HG03108 (cell line): ENCODE results near the gene SCN8A.
"Not testable (repeated sequence)": the region's sequence is repeated elsewhere in the genome, so short reads cannot be mapped to it uniquely, and the experiment has no call there.

ENCODE experiments used
- ATAC-seq: cut with Tn5 transposase; IDR thresholded peaks from one replicate; pipeline ENCODE4 v1.9.1; 2021; ENCODE audit warnings: moderate library complexity; ENCODE audit not compliant: unreplicated experiment

Gene SCN8A

DNA sequence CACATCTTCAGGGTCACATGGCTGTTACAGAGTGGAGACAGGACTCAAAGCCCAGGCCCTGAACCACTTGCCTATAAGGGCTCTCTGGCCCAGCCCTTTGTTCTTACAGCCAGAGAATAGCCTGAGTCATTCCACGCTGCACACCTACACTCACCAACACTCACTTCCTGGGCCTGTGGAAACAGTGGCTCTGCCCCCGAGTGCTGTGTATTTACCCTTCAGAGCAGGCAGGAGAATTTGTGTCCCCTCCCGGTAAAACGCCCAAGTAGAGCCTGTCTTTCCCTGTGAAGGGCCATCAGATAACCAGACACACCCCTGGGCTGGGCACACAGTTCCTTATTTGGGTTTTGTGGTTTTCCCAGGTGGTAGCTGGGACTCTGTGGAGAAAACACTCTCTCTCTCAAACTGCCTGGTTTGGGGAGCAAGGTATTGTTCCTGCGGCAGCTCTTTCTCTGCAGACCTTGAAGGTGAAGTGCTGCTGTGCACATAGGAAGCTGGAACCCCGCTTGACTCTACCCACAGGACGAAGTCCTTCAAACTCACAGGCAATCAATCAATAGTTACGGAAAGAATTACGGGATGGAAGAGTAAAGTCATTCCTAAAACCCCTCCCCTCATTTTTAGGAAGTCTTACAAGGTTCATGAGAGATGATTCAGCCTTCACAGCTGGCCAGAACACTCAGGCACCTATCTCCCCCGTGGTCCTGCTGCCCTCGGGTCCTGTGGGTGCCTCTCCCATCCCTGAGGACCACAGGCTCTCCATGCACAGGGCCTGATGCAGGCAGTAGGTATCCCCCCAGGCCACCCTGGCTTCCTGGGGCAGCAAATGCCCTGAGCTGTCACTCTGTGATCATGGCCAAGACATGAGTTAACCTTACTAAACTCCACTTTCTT, 237.1 kb downstream of the SCN8A start:
- no peak for ATAC-seq

DNA sequence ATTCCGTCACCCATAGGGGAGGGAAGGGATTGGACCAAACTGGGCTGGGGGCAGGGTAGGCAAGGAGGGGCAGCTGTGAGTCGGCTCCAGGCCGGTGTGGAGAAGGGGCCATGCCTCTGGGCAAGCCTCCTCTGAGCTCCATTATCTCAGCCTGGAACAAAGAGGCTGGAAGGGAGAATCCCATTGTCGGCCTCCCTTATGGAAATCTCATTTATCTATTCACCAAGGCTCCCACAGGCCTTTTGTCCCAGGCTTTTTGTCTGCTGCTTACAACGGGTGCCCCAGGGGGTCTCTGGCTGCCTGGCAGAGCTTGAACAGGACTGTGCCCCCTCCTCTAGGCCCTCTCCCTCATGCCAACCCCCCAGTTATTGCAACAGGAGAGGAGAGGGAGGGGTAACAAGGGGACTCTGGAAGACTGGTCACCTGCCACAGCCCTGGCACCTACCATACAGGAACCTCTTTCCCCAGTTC, 238.0 kb downstream of the SCN8A start:
- ATAC-seq: no peak

DNA sequence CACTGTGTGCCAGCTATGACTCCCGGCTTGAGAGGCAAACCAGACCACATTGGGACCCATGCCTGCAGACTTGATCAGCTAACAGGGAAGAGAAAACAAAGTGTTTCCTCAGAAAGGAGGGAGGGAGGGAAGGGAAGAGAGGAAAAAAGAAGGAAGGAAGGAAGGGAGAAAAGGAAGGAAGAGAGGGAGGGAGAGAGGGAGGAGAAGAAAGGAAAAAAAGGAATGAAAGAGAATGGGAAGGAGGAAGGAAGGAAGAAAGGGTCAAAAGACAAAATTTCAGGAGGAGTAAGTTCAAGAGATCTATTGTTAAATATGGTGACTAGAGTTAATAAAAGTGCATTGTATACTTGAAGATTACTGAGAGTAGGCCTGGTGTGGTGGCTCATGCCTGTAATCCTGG, 238.6 kb downstream of the SCN8A start:
- ATAC-seq: no peak

DNA sequence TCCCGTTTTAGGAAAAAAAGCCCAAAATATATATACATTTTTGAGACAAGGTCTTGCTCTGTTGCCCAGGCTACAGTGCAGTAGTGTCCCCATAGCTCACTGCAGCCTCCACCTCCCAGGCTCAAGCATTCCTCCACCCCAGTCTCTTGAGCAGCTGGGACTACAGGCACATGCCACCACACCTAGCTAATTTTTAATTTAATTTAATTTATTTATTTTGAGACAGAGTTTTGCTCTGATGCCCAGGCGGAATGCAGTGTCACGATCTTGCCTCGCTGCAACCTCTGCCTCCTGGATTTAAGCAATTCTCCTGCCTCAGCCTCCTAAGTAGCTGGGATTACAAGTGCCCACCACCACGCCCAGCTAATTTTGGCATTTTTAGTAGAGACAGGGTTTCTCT, 240.8 kb downstream of the SCN8A start:
- ATAC-seq: not testable (repeated sequence)

DNA sequence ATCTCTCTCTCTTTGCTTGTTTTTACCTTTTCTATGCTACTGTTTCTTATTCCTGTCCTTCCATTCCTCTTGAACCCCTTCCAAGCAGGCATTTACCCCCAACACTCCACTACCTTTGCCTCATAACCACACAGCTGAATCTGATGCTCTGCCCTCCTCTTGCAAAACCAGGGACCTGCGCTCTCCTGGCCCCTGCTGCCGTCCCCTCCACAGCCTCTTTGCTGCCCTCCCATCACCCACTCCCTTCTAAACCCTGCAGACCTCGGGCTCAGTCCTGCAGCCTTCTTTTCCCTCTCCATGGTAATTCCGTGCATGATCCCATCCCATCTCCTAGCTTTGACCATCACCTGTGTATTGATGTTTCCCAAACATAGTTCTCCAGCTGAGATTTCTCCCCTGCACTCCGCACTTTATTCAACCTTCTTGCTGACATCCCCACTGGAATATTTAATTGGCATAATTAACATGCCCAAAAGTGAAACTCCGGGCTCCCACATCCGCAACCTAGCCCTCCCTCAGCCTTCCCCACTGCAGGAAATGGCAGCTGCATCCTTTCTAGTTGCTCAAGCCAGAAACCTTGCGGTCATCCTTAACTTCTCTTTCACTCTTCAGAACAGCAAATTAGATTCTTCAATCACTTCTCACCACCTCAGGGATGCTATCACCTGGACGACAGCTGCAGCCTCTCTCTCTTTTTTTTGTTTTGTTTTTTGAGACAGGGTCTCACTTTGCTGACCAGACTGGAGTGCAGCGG, 241.5 kb downstream of the SCN8A start:
- no peak for ATAC-seq

DNA sequence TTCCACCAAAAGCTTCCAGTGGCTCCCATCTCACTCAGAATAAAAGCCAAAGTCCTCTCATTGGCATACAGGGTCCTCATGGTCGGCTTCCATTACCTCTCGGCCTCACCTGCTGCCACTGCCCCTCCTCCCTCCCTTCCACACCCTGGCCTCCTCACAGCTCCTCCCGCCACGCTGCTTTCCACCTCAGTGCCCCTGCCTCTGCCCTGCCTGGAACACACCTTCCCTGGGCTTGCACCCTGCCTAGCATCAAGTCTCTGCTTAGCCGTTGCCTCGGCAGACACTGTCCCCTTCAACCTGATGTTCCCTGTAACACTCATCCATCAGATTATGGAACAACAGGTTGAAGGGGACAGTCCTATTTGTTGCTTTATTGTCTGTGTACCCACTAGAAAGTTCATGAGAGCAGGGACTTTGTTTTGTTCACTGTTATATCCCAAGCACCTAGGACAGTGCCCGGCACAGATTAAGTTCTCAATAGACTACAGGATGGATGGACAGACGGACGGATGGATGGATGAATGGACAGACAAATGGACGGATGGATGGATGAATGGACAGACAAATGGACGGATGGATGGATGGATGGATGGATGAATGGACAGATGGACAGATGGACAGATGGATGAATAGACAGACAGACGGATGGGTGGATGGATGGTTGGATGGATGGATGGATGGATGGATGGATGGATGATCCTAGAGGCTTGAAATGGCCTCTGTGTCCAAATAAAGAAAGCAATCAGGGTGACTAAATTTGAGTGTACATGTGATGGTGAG, 242.6 kb downstream of the SCN8A start:
- ATAC-seq: no peak

DNA sequence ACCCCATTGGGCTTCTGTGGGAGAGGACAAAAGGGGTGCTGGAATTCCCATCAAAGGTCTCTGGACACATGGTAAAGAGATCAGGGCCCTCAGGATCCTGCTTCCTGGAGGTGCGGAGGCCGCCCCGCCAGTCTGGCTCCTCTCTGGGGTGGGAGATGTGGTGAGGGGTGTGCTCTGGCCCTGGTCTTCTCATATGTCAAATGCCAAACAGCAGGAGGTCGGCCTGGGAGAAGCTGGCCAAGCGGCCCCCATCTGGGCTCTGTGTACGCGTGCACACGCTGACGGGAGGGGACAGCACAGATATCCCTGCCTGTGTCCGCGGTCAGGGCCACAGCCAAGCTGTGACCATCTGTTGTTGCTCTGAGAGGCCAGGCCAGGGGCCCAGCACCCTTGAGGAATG, 243.4 kb downstream of the SCN8A start:
- no peak for ATAC-seq

DNA sequence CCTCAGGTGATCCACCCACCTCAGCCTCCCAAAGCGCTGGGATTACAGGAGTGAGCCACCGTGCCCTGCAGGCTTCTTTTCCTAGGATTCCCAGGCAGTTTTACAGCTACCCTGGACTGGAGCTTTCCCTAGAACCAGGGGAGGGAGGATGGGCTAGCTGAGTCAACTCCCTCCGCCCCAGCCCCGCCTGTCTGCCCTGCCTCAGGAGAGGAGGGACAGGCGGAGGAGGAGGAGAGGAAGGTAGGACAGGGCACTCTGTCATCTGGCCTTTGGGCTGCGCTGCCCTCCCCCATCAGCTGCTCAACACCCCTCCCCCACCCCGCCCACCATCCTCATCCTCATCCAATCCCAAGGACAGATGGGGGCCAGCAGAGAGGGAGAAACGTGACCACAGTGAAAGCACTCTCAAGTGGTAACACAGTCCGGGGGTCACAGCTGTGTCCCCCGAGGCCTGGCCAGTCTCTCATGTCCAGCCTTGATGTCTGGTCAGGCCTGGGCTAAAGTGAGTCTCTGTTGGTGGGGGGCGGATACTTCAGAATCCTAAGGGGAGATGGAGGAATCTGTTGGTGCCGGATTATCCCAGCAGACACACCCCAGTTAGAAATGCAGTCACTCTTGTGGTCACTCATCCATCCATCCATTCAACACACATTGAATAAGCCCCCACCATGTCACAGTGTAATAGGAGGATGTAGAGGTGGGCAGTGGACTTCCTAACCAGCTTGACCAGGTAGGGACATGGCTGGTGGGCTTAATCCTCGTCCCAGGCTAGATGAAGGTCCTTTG, 245.2 kb downstream of the SCN8A start:
- ATAC-seq: no peak

DNA sequence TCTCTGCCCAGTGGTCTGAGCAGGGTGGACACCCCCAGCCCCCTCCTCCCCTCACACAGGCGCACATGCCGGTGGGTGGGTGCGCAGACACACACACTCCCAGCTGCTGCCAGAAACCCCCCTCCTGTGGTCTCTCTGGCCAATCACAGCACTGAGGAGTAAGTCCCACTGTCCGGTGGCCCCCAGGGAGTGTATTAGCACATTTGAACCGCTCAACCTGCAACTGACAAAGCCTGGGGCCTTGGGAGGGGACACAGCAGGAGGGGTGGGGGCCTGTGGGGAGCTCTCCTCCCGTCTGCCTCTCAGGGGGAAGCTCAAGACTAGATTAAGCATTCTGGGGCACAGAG, 245.8 kb downstream of the SCN8A start:
- no peak for ATAC-seq

DNA sequence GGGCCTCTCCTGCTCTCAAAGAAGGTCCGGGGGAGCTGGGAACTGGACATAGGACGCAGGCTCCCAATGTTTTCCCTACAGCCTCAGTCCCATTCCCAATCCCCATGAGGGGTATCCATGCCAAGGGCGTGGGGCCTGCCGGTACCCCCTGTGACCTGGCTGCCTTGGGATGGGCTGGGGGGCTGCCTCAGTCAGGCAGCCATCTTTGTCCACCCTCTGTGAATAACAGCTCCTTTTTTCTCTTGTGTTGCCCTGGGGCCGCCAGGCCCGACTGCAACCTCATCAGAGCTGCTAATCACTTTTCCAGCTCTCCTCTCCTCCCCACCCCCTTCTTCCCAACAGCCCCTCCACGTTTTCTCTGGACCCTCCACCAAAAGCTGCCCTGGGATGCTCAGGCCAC, 246.3 kb downstream of the SCN8A start:
- no peak for ATAC-seq

DNA sequence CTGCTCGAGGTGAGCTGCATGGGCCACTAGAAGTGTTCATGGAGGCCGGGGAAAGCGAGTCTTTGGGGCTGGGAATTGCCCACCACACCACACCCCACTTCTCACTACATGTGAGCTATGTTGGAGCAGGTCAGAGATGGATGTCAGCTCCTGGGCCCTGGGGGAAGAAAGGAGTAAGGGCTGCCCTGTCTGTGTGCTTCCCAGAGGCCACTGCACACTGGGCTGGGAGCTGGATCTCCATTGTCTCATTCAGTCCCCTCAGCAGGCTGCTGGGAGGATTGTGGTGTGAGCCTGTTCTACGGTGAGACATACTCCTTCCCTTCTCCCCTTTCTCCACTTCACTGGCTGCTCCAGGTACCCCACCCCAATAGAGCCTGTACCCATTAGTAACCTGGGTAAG, 247.0 kb downstream of the SCN8A start:
- no peak for ATAC-seq

DNA sequence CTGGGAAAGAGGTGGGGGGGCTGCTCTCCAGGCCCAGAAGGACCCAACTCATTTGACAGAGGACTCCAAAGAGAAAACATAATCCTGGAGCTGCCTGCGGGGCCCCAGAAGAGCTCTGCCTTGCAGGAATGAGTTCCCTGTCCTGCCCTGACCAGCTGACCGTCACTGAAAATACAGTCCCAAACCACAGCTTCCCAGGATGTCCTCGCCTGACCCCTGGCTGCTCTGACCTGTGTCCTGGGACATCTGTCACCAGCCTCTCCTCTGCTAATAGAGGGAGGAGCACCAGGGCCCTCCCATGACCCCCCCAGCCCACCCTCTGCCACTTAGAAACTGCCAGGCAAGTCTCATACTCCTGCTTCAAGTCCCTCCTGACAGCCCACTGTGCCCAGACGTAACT, 247.7 kb downstream of the SCN8A start:
- no peak for ATAC-seq

DNA sequence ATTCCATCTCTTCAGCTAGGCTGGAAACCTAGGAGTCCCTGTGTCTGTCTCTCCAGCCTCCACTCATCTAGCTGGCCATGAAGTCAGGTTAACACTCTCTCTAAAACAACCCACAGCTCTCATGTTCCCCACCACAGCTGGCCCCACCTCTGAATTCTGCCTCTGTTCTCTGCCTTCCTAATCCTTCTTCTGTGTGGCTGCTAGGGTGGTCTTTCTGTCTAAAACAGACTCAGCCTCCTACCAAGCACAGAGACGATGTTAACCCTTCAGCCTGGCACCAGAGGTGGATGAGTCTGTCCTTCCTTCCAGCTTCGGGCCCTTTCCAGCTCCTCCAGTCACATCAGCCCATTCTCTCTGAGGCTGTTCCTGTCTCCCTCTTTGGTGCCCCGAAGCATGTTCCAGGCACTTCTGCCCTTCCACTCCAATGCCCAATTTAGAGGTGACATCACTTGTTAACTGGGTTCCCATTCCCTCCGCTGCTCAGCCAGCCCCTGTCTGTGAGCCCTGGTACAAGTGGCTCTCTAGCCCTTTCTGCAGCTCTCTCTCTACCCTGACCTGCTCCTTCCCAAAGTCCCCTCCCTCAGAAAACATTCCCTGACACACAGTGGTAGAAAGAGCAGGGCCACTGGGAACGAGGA, 248.4 kb downstream of the SCN8A start:
- no peak for ATAC-seq

DNA sequence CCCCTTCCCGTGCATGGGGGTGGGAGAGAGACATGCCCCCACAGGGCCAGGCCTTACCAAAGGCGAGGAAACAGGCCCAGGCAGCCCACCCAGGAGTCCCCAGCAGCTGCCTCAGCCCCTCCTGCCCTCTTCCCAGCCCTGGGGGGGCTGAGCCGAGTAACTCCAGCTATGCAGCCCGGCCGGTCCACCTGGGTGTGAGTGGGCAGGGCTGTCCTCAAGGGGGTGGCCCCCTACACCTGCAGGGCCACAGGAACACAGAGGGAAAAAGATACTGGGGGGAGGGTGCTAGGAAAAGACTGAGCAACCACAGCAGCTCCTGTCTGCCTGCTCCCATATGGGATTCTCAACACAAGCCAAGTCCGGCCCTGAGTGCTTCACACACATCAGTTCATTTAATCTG, 249.9 kb downstream of the SCN8A start:
- no peak for ATAC-seq

DNA sequence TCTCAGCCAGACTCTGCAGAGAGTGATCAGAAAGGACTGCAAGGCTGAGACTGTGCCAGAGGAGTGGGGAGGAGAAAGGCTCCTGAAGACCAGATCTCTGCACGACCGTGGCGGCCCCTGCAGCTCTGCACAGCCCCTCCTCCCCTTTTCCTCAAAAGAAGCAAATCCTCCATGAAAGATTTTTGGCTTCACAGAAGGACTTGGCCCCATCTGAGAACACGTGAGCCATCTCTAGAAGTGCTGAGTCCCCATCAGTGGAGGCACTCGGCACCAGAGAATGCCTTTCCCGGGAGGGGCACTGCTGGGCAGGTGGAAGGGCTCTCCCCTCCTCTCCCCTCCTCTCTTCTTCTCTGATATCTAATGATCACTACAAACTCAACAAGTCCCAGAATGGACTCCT, 250.7 kb downstream of the SCN8A start:
- ATAC-seq: no peak

DNA sequence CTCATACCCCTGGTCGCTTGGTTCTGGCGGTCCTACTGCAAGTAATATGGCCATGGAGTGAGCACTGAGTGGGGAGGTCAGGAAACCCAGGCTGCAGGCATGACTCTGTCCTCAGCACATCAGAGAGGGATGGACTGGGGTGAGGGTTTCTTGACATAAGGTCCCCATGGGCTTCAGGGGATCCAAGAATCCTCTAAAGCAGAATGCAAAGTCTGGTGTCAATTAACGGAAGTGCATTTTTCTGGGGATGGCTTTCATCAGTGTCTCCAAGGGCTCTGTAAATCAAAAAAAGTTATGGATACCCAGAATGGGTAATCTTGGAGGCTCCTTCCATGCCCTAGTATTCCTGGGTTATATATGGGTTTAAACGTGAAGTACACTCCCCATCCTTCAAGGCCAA, 253.8 kb downstream of the SCN8A start:
- no peak for ATAC-seq

DNA sequence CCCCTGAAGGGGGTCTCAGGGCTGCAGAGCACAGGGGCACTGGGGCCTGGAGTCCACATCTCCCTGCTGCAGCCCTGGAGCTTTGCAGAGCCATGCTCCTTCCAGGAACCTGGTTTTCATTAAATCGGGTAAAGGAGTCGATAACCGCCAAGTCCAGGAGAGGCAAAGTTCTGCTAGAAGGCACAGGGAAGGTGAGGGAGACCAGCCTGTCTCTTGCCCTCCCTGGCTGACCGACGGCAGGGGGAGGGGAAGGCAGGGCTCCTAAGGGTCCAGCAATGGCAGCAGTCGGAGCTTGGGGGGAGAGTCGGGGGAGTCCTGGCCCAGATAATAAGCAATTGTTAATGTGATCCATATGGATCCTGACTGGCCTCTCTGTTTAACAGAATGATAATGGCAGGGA, 254.4 kb downstream of the SCN8A start:
- ATAC-seq: no peak

DNA sequence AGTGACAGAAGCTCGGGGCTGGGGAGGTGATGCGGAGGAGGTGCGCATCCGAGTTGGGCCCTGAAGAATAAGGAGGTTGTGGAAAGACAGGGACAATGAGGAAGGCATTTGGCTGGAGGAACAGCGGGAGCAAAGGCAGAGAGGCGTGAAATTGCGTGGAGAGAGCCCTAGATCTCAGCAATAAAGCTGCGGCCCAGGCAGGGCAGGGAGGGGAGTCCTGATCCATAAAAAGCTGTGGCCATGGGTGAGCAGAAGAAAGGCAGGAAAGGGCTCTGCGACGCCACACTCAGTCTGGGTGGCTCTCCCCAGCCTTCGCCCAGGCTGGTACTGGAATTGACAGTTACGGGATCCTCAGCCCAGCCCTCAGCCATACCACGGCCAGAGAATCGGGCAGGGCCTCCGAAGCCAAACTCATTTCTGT, 255.2 kb downstream of the SCN8A start:
- no peak for ATAC-seq

DNA sequence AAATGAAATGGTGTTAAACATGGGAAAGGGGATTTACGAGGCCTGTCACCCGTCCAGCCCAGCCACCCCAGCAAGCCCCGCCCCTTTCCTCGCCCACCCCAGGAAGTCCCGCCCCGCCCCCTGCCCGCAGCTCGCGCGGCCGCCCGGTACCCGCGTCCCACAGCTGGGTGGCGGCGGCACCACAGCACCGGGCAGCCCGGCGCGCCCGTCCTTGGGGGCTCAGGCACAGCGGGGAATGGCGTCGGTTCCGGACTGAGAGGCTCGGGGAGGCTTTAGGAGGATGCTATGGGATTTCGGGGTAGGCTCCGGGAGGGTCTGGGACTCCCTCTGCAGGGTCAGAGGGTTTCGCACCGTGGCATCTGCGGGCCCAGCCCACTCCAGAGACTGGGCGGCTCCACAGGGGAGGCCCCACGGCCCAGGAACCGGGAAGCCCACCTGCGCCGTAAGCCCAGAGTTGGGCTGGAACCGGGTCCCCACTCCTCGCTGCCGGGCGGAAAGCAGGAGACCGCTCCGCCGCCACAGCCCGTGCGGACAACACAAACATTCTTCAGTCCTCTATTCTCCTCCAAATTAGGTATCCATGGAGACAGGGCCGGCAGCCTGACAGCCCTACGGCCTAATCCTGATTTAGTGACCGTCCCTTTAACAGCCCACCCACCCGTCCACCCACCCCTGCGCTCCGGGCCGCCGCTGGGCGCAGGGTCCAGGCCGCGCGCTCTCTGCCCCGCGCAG, 256.0 kb downstream of the SCN8A start:
- ATAC-seq: no peak
